SK-N-SH (cell line): ENCODE data around the gene ARHGAP15. TPM values are rescaled to one million over a fixed set of nuclear protein-coding genes. Genes with fewer than 3 reads are reported as not detected.

ENCODE experiments used
- CTCF ChIA-PET: fragments of 300-600, 350-600 bp; formaldehyde crosslinking; extraction: SDS; loops from one replicate; lab custom pipeline; 2021; lab: Yijun Ruan, JAX
- POLR2A ChIA-PET: fragments of 350-600 bp; sonication (Branson Sonifier 250); formaldehyde crosslinking; extraction: SDS; loops from one replicate; lab custom pipeline; 2020; ENCODE audit warnings: antibody characterized with exemption, inconsistent platforms; lab: Yijun Ruan, JAX
- DNase-seq: peaks from one replicate; pipeline ENCODE4 v3.0.0; 2012
- H2AFZ ChIP-seq: fragments of 200-600 bp; sonication (generic); 2 replicates; pipeline ENCODE4 v1.8.1; 2016; ENCODE audit warnings: antibody characterized with exemption, mild to moderate bottlenecking, low read depth
- H3F3A ChIP-seq: fragments of 200-600 bp; sonication (generic); replicated peaks from 2 replicates; pipeline ENCODE3; 2016; ENCODE audit warnings: antibody characterized with exemption, mild to moderate bottlenecking; ENCODE audit not compliant: insufficient read depth
- H3K27ac ChIP-seq, 2 experiments: fragments of 200-500 bp in 1 of 2; fragments of 200-600 bp in 1 of 2; sonication (Bioruptor generic) in 1 of 2; sonication (generic), shearing (Covaris generic) in 1 of 2; 2 replicates each; pipeline versions ENCODE4 v1.5.1 to v1.6.1; 2014 to 2016; ENCODE audit warnings: low read depth in 2 of 2, inconsistent platforms in 1 of 2, low read length in 1 of 2, mild to moderate bottlenecking in 1 of 2, mixed read lengths in 1 of 2
- H3K27me3 ChIP-seq: fragments of 200-600 bp; sonication (generic), shearing (Covaris generic); 2 replicates; pipeline ENCODE4 v1.6.1; 2016; ENCODE audit warnings: mixed run types; ENCODE audit not compliant: insufficient read depth
- H3K36me3 ChIP-seq, 2 experiments: fragments of 200-500 bp in 1 of 2; fragments of 200-600 bp in 1 of 2; sonication (Bioruptor generic) in 1 of 2; sonication (generic) in 1 of 2; replicated peaks in 1 of 2; 2 replicates each; pipeline versions ENCODE3 to v1.5.1; 2014 to 2016; ENCODE audit warnings: low read length in 1 of 2, mild to moderate bottlenecking in 1 of 2; ENCODE audit not compliant: insufficient read depth in 2 of 2, control insufficient read depth in 1 of 2
- H3K4me1 ChIP-seq, 2 experiments: fragments of 200-500 bp in 1 of 2; fragments of 200-600 bp in 1 of 2; sonication (Bioruptor generic) in 1 of 2; sonication (generic), shearing (Covaris generic) in 1 of 2; 2 replicates each; pipeline versions ENCODE4 v1.5.1 to v1.6.1; 2014 to 2016; ENCODE audit warnings: low read depth in 1 of 2, low read length in 1 of 2, mixed run types in 1 of 2; ENCODE audit not compliant: insufficient read depth in 2 of 2, control insufficient read depth in 1 of 2
- H3K4me2 ChIP-seq: fragments of 200-600 bp; sonication (generic), shearing (Covaris generic); 2 replicates; pipeline ENCODE4 v1.6.1; 2017; ENCODE audit warnings: mixed run types
- H3K4me3 ChIP-seq, 2 experiments: fragments of 200-500 bp in 1 of 2; fragments of 200-600 bp in 1 of 2; sonication (Bioruptor generic) in 1 of 2; sonication (generic), shearing (Covaris generic) in 1 of 2; 2 replicates each; pipeline versions ENCODE4 v1.5.1 to v1.8.1; 2014 to 2016; ENCODE audit warnings: low read depth in 2 of 2, inconsistent platforms in 1 of 2, low read length in 1 of 2, mild to moderate bottlenecking in 1 of 2, mixed read lengths in 1 of 2, moderate library complexity in 1 of 2
- H3K79me2 ChIP-seq: fragments of 200-600 bp; sonication (generic); 2 replicates; pipeline ENCODE4 v1.8.1; 2017; ENCODE audit warnings: mild to moderate bottlenecking; ENCODE audit not compliant: insufficient read depth
- H3K9ac ChIP-seq: fragments of 200-600 bp; sonication (generic); 2 replicates; pipeline ENCODE4 v1.6.1; 2017; ENCODE audit warnings: mixed run types
- H3K9me2 ChIP-seq: fragments of 200-600 bp; sonication (generic); 2 replicates; pipeline ENCODE4 v1.6.1; 2017; ENCODE audit warnings: mixed run types
- H3K9me3 ChIP-seq: fragments of 200-600 bp; sonication (generic); 2 replicates; pipeline ENCODE4 v1.6.1; 2017; ENCODE audit warnings: mixed run types, mild to moderate bottlenecking, moderate library complexity
- H4K20me1 ChIP-seq: fragments of 200-600 bp; sonication (generic); 2 replicates; pipeline ENCODE4 v1.6.1; 2017; ENCODE audit warnings: mild to moderate bottlenecking, mixed run types; ENCODE audit not compliant: insufficient read depth
- ELF1 ChIP-seq: IDR thresholded peaks from 2 replicates; pipeline ENCODE4 v1.4.0; 2012
- FOXJ3 ChIP-seq: sonication (generic); formaldehyde crosslinking; IDR thresholded peaks from 2 replicates; pipeline ENCODE4 v1.5.1; 2020; ENCODE audit warnings: mild to moderate bottlenecking, missing genetic modification reagents
- GABPA ChIP-seq: IDR thresholded peaks from 2 replicates; pipeline ENCODE4 v1.4.0; 2012; ENCODE audit warnings: low read depth, mild to moderate bottlenecking
- NRF1 ChIP-seq: IDR thresholded peaks from 2 replicates; pipeline ENCODE4 v1.6.1; 2012; ENCODE audit warnings: low read depth, mild to moderate bottlenecking, low read length
- POLR2AphosphoS5 ChIP-seq: IDR thresholded peaks from 2 replicates; pipeline ENCODE4 v1.6.1; 2012; ENCODE audit warnings: low read depth, low read length
- RAD21 ChIP-seq: IDR thresholded peaks from 2 replicates; pipeline ENCODE4 v1.6.1; 2012; ENCODE audit warnings: mild to moderate bottlenecking, low read length
- RCOR1 ChIP-seq: fragments of 150-350 bp; IDR thresholded peaks from 2 replicates; pipeline ENCODE4 v1.6.1; 2017; ENCODE audit warnings: antibody characterized with exemption, low read length
- REST ChIP-seq: IDR thresholded peaks from 2 replicates; pipeline ENCODE4 v1.6.1; 2012; ENCODE audit warnings: mild to moderate bottlenecking, low read depth, low read length, moderate library complexity
- RFX5 ChIP-seq: IDR thresholded peaks from 2 replicates; pipeline ENCODE4 v1.6.1; 2012; ENCODE audit warnings: mild to moderate bottlenecking, improper control_type of control experiment, low read length
- RXRA ChIP-seq: IDR thresholded peaks from 2 replicates; pipeline ENCODE4 v1.4.0; 2012; ENCODE audit warnings: low read depth, mild to moderate bottlenecking, borderline replicate concordance
- SMC3 ChIP-seq: IDR thresholded peaks from 2 replicates; pipeline ENCODE4 v1.6.1; 2012; ENCODE audit warnings: low read depth, low read length, improper control_type of control experiment
- TAF1 ChIP-seq: IDR thresholded peaks from 2 replicates; pipeline ENCODE4 v1.6.1; 2012; ENCODE audit warnings: low read depth, mild to moderate bottlenecking, low read length, moderate library complexity, borderline replicate concordance
- TCF12 ChIP-seq: IDR thresholded peaks from 2 replicates; pipeline ENCODE4 v1.4.0; 2012
- USF2 ChIP-seq: fragments of 150-350 bp; IDR thresholded peaks from 2 replicates; pipeline ENCODE4 v1.6.1; 2017; ENCODE audit warnings: antibody characterized with exemption, low read length, low read depth, borderline replicate concordance
- YY1 ChIP-seq: IDR thresholded peaks from 2 replicates; pipeline ENCODE4 v1.4.0; 2012; ENCODE audit warnings: low read depth, mild to moderate bottlenecking
- ZBTB33 ChIP-seq: IDR thresholded peaks from 2 replicates; pipeline ENCODE4 v1.4.0; 2012; ENCODE audit warnings: low read depth, borderline replicate concordance
- WGBS: methylation state at CpG from one replicate; pipeline ENCODE4 v1.1.6; 2017; ENCODE audit warnings: low lambda C conversion rate; 5-methylcytosine and 5-hydroxymethylcytosine counted together
- polyA plus RNA-seq, 3 experiments: library from polyadenylated mRNA; depleted of rRNA; stranded (reverse); fragments of >200 nt; gene quantifications; 2 replicates each; pipeline ENCODE4 v1.2.3, GENCODE V29; 2012
- TF ChIP-seq, protein P1 (sequence below): IDR thresholded peaks from 2 replicates; pipeline ENCODE4 v1.4.0; 2012; ENCODE audit warnings: low read depth

Gene ARHGAP15
- polyA plus RNA-seq, 1 of the 3 experiments (the other 2 are of a cell fraction): not detected

DNA sequence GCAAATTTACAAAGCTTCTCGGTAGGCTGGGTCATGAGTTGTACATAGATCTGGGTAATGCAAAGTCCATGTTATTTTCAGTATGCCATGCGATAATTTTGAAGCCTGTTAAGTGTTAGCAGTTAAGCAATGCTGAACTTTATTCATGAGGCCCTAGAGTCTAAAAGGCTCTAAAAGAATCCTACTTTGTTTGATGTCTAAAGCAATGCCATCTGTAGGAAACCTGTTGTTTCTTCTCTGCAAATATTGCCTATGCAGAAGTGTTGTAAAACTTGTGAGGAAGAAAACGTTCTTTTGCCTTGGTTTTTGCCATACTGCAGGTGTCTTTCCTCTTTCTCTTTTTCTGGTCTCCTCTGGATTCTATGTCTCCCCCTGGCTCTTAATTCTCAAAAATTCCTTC lies 9.1 kb downstream of the ARHGAP15 start:
- H3K79me2 ChIP-seq: no peaks in the 10 kb centered on the region
- ChIA-PET CTCF (interaction anchor here (1.0 to 1.6 kb wide), 2 partner anchors 9 to 27 kb away, joined by 3 to 7 read pairs; partner anchors contain the start of gene ARHGAP15), POLR2A (no interaction called here)
- 31% methylated on average over 3 of the region's 3 CpGs for WGBS
- DNase-seq: no peak
- no peaks in the 10 kb centered on the region for H3K9me3 ChIP-seq
- no peak overlapping the region for H3K4me3 ChIP-seq
- H3K4me1 ChIP-seq: no peaks in the 10 kb centered on the region
- no peak for TF ChIP-seq RXRA
- TF ChIP-seq GABPA: no peak
- no peak overlapping the region for H3K27ac ChIP-seq
- no peaks in the 10 kb centered on the region for H3K9me2 ChIP-seq
- no peak overlapping the region for H3K4me2 ChIP-seq
- no peaks in the 10 kb centered on the region for H3F3A ChIP-seq
- no peak overlapping the region for H2AFZ ChIP-seq
- H3K36me3 ChIP-seq: no peaks in the 10 kb centered on the region
- H4K20me1 ChIP-seq: no peaks in the 10 kb centered on the region
- H3K9ac ChIP-seq: no peak overlapping the region
- no peaks in the 10 kb centered on the region for H3K27me3 ChIP-seq

DNA sequence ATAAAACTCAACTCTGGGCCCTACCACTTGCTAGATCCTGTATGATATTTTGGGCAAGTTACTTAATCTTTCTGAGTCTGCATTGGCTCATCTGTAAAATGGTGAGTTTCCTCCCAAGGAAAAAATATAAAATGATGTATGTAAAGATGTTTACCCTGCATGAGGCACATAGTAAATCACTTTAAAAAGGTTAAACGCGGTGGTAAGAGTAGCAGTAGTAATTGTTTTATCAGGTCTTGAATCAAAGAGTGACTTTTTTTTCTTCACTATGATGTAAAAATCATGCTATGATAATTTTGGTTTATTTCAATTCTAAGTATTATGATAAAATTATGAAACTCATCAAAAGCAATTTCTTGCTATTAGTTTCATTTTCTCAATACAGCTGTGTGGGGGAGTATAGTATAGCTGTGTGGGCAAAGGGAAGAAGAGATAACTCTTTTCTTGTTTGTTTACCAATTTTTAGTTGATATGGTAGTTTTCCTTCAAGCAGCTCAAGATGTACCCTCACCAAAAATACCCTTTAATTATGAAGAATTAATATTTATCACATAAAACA lies 10.7 kb downstream of the ARHGAP15 start:
- Histone ChIP-seq H3K9ac (no peak overlapping the region), H3K9me3 (no peaks in the 10 kb centered on the region), H3K79me2 (no peaks in the 10 kb centered on the region), H3K36me3 (no peaks in the 10 kb centered on the region), H3F3A (no peaks in the 10 kb centered on the region)
- DNase-seq: no peak
- CTCF ChIA-PET: no interaction called here
- no peak for TF ChIP-seq RAD21
- TF ChIP-seq SMC3: no peak
- no peak for TF ChIP-seq ELF1
- no peak for TF ChIP-seq REST
- TF ChIP-seq FOXJ3: no peak
- TF ChIP-seq ZBTB33: no peak
- no peak for TF ChIP-seq USF2
- TF ChIP-seq, protein P1, sequence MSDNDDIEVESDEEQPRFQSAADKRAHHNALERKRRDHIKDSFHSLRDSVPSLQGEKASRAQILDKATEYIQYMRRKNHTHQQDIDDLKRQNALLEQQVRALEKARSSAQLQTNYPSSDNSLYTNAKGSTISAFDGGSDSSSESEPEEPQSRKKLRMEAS: no peak
- TF ChIP-seq RCOR1: no peak
- TF ChIP-seq RFX5: no peak
- no peak for TF ChIP-seq YY1
- TF ChIP-seq TCF12: no peak
- TF ChIP-seq RXRA: no peak
- no peak for TF ChIP-seq NRF1
- TF ChIP-seq POLR2AphosphoS5: no peak
- TF ChIP-seq TAF1: no peak
- TF ChIP-seq, all 33 proteins: peak for 0
- Histone ChIP-seq H4K20me1 (no peaks in the 10 kb centered on the region), H3K9me2 (no peaks in the 10 kb centered on the region), H3K4me1 (no peaks in the 10 kb centered on the region), H3K27me3 (no peaks in the 10 kb centered on the region), H3K4me2 (no peak overlapping the region), H3K27ac (no peak overlapping the region), H2AFZ (no peak overlapping the region), H3K4me3 (no peak overlapping the region)
- POLR2A ChIA-PET: no interaction called here
- 83% methylated on average over 2 of the region's 2 CpGs for WGBS
